Prostate gland (tissue), 2 donors: ENCODE measurements around the gene RHOBTB1.

ENCODE experiments used
- CTCF ChIP-seq, 4 experiments: fragments of 200-600 bp in 2 of 4; fragments of 450-650 bp in 2 of 4; sonication (generic) in 2 of 4; IDR thresholded peaks; 1 replicate in 3 of 4; 2 replicates in 1 of 4; pipeline ENCODE4 v1.5.1; 2016 to 2019; ENCODE audit warnings: antibody characterized with exemption in 4 of 4, mild to moderate bottlenecking in 2 of 4, moderate library complexity in 2 of 4
- POLR2AphosphoS5 ChIP-seq: sonication (generic); formaldehyde crosslinking; IDR thresholded peaks from one replicate; pipeline ENCODE4 v1.6.1; 2017; ENCODE audit warnings: antibody characterized with exemption

GRCh38 chr10:60893231-60893630, 50.8 kb downstream of the RHOBTB1 start:
- TF ChIP-seq CTCF (IDR thresholded peaks at IDR 0.05) (no peak), POLR2AphosphoS5 (no peak)
